SH-SY5Y (cell line): ENCODE data around the gene TEX19.

Source experiments
- GATA2 ChIP-seq: IDR thresholded peaks from 2 replicates; pipeline ENCODE4 v1.6.1; 2011; ENCODE audit warnings: mild to moderate bottlenecking, low read depth, low read length
- GATA3 ChIP-seq: IDR thresholded peaks from 2 replicates; pipeline ENCODE4 v1.6.1; 2011; ENCODE audit warnings: low read depth, mild to moderate bottlenecking, low read length, moderate library complexity

DNA sequence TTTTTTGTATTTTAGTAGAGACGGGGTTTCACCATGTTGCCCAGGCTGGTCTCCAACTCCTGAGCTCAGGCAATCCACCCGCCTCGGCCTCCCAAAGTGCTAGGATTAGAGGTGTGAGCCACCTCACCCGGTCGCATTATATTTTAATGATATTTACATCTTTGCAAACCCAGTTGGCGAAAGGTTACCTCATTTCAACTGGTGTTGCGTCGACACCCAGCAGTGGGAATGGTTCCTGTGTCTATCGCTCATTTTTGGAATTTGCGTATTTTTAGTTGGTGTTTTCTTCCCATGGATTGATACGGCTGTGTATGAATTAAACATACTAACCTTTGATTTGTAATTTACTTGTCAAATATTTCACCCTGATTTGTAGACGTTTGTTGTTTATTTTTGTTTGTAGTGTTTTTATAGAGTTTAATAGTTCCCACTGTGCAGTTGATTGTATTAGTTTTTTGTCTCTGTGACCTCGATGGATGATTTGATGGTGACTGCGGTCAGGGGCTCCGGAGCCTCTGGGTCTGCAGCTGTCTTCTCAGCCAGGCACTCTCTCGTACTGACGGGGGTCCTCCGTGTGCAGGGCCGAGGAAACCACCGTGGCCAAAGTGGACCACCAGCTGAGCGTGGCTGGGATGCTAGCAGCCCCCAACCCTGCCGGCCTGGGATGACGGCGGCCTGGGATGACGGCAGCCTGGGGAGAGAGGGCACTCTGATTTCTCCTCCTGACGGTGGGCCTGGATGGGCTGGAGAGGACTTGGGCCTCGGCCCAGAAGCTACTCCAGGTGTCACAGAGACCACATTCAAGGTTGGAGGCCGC is 45.6 kb upstream of the TEX19 start:
- TF ChIP-seq GATA2: no peak
- no peak for TF ChIP-seq GATA3
